GM19099 (cell line): ENCODE data around the gene RAI1.

Experiments used
- POLR2A ChIP-seq: IDR thresholded peaks from 3 replicates; pipeline ENCODE4 v1.6.1; 2011; ENCODE audit warnings: low read depth; ENCODE audit not compliant: insufficient read length; ENCODE audit errors: extremely low read depth

RAI1 gene, protein sequence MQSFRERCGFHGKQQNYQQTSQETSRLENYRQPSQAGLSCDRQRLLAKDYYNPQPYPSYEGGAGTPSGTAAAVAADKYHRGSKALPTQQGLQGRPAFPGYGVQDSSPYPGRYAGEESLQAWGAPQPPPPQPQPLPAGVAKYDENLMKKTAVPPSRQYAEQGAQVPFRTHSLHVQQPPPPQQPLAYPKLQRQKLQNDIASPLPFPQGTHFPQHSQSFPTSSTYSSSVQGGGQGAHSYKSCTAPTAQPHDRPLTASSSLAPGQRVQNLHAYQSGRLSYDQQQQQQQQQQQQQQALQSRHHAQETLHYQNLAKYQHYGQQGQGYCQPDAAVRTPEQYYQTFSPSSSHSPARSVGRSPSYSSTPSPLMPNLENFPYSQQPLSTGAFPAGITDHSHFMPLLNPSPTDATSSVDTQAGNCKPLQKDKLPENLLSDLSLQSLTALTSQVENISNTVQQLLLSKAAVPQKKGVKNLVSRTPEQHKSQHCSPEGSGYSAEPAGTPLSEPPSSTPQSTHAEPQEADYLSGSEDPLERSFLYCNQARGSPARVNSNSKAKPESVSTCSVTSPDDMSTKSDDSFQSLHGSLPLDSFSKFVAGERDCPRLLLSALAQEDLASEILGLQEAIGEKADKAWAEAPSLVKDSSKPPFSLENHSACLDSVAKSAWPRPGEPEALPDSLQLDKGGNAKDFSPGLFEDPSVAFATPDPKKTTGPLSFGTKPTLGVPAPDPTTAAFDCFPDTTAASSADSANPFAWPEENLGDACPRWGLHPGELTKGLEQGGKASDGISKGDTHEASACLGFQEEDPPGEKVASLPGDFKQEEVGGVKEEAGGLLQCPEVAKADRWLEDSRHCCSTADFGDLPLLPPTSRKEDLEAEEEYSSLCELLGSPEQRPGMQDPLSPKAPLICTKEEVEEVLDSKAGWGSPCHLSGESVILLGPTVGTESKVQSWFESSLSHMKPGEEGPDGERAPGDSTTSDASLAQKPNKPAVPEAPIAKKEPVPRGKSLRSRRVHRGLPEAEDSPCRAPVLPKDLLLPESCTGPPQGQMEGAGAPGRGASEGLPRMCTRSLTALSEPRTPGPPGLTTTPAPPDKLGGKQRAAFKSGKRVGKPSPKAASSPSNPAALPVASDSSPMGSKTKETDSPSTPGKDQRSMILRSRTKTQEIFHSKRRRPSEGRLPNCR (N-terminal part only)

DNA sequence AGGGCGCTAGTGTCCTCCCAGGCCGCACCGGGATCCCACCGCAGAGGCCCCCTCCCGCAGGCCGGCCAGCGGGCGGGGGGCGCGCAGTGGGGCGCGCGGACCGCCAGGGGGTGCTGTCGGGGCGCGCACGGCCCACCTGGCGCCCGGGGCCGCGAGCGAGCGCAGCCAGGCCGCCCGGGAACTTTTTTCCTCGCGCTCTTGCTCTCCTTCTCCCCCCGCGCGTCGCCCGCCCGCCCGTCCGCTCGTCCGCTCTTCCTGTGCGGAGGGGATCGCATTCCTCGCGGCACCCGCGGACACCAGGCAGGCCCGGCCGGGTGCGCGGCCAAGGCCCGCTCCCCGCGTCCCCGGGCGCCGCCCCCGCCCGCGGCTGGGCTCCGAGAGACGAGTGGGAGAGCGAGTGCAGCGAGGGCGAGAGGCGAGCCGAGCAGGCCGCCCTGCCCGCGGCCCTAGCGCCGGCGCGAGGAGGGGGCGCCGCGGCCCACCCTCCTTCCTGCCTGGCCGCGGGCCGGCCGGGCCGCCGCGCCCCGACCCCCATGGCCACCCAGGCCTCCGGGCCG is at the start of gene RAI1:
TSS of gene RAI1 (plus strand) at position 272 of the 557 bp plus-strand sequence. CDS start 111,491 bp downstream, outside the sequence.
- TF ChIP-seq POLR2A, result peak; percentile 46

DNA sequence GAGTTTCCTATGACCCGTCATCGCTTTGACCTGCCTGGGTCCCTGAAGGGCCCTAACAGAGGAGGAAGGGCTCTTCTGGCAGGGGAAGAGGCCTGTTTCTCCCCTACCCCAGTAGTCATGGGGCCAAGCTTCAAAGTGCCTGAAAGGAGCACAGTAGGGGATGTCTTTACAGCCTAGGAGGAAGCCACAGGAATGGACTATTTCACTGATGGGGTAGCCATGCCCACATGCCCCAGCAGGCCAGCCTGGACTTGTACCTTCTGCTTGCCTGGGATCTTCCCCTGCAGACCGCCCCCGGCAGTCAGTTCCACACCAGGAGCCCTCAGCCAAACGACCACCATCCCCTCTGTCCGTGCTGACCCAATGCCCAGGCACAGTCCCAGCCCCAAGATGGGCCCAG is 47.9 kb upstream of the RAI1 start:
- no peak for TF ChIP-seq POLR2A

DNA sequence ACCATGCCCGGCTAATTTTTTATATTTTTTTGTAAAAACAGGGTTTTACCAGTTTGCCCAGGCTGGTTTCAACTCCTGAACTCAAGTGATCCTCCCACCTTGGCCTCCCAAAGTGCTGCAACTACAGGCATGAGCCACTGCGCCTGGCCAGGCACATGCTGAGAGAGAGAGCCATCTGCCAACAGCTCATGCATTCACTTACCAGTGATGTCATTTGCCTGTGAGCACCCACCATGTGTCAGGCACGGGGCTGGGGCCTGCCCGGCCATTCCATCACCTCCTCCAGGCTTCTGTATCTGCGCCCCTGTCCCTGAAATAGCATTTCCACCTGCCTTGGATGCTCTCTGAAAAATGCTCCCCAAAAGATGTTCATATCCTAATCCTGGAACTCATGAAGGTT is 46.1 kb upstream of the RAI1 start:
- no peak for TF ChIP-seq POLR2A

DNA sequence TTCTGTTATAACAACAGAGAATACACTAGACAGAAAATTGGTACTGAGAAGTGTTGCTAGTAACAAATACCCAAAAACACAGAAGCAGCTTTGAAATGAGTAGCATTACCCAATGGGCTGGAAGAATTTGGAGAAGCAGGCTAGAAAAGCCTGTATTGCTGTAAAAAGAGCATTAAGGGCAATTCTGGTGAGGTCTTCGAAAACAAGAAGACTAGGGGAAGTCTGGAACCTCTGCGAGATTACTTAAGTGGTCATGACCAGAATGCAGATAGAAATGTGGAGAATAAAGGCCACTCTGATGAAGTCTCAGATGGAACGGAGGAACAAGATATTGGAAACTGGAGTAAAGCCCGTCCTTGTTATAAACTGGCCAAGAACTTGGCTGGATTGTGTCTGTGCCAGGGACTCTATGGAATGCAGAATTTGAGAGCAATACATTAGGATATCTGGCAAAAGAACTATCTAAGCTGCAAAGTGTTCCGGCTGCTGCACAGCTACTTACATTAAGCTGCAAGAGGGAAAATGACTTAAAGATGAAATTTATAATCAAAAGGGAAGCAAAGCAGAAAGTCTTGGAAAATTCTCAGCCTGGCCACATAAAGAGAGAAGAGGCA is 44.9 kb upstream of the RAI1 start:
- no peak for TF ChIP-seq POLR2A

DNA sequence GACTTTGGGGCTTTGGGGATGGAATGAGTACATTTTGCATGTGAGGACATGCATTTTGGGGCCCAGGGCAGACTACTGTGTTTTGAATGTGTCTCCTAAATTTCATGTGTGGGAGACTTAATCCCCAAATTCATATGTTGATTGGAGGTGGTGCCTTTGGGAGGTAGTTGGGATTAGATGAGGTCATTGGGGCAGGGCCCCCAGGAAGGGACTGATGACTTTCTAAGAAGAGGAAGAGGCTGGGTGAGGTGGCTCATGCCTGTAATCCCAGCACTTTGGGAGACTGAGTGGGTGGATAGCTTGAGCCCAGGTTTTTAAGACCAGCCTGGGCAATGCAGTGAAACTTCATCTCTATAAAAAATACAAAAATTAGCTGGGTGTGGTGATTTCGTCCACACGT is 42.8 kb upstream of the RAI1 start:
- no peak for TF ChIP-seq POLR2A

DNA sequence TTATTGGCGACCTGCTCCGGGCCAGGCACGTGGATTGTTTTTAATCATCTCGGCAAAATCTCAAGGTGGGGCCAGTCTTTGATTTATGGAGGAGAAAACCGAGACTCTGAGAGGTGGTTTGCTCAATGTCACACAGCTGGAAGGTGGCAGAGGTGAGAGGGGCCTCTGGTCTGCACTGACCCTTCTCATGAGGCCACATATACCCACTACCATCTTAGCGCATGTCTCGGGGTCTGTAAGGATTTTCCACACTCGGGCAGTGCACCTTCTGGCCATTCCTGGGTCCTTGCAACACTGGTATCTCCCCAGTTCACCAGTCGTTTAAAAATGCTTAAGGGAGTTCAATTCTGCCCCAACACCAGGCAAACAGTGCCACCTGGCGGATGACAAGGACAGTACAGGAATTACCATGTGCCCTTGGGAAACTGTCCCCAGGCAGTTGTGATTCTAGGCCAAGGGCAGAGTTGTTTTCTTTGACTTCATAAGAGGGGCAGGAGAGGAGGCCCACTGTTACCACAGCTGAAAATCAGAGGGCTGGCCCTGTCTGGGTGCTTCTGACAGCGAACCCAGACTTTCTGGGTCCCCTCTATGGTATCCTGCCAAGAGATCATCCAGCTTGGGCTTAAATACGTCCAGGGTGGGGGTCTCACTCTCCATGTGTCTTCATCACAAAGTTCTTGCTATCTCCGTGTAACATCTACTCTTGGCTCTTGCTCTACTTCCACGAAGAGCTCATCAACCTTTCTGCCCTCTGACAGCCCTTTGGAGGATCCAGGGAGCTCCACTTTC is 39.4 kb upstream of the RAI1 start:
- no peak for TF ChIP-seq POLR2A

DNA sequence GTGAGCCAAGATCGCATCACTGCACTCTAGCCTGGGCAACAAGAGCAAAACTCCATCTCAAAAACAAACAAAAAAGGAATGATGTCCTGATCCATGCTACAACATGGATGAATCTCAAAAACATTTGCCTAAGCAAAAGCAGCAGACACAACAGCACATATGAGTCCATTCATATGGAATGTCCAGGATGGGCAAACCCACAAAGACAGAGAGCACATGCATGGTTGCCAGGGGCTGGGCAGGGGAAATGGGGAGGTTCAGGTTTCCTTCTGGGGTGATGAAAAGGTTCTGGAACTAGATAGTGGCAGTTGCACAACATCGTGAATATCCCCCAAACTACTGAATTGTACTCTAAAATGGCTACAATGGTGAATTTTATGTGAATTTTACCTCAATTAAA is 35.3 kb upstream of the RAI1 start:
- no peak for TF ChIP-seq POLR2A

DNA sequence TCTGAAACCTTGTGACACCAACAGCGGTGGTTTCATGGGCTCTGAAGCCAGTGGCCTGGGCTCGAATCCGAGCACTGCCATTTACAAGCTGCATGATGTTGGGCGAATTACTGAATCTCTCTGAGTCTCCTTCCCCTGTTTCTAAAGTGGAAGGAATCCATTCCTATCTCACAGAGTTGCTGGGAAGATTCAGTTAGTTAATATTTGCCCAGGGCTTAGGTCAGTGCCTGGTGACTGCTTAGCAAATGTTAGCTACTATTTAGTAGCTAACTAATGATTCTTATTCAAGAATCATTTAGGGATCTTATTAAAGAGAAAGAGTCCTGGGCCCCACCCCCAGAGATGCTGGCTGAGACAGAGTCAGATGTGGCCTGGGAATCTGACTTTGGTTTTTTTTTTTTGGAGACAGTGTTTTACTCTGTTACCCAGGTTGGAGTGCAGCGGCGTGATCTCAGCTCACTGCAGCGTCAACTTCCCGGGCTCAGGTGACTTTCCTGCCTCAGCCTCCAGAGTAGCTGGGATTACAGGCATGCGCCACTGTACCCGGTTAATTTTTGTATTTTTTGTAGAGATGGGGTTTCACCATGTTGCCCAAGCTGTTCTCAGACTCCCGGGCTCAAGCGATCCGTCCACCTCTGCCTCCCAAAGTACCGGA is 33.6 kb upstream of the RAI1 start:
- no peak for TF ChIP-seq POLR2A

DNA sequence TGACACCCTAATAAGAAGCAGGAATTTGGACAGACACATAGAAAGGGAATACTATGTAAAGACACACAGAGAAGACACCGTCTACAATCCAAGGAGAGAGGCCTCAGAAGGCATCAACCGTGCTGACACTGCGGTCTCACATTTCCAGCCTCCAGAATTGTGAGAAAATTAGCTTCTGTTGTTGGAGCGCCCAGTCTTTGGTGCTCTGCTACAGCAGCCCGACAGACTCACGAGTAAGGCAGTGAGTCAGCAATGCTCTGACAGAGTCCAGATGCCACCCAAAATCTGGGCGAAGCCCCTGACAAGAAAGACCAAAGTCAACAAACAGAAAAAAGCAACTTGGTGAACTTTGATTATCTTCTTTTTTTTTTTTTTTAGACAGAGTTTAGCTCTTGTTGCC is 32.5 kb upstream of the RAI1 start:
- no peak for TF ChIP-seq POLR2A

DNA sequence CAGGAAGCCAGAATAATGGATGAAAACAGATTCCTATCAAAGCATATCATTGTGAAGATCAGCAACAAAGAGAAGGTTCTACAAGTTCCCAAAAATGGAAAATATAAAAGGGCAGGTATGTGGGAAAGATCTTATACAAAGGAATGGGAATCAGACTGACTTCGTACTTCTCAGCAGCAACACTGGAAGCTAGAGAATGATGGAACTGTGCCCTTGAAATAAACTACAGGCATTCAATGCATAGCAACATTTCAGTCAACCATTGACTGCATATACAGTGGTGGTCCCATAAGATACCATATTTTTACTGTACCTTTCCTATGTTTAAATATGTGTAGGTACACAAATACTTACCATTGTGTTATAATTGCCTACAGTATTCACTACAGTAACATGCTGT is 30.3 kb upstream of the RAI1 start:
- TF ChIP-seq POLR2A, result no peak

DNA sequence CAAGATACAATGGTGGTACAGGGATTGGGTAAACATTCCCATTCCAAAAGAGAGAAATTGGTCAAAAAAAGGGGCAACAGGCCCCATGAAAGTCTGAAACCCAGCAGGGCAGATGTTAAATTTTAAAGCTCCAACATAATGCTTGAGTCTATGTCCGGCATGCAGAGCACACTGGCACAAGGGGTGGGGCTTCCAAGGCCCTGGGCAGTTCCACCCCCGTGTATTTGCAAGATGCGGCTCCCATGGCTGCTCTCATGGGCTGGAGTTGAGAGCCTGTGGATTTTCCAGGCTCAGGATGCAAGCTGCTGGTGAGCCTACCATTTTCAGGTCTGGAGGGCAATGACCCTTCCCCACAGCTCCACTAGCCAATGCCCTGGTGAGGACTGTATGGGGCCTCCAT is 27.9 kb upstream of the RAI1 start:
- TF ChIP-seq POLR2A, result no peak

DNA sequence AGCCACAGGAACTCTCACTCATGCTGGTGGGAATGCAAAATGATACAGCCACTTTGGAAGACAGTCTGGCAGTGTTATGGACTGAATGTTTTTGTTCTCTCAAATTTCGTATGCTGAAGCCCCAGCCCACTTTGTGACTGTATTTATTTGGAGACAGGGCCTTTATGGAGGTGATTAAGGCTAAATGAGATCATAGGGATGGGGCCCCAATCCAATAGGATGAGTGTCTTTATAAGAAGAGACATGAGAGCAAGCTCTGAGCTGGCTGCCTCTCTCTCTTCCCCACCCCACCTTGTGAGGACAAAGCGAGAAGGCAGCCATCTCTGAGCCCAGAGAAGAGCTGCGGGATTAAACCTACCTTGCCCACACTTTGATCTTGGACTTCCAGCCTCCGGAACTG is 21.9 kb upstream of the RAI1 start:
- TF ChIP-seq POLR2A, result no peak

DNA sequence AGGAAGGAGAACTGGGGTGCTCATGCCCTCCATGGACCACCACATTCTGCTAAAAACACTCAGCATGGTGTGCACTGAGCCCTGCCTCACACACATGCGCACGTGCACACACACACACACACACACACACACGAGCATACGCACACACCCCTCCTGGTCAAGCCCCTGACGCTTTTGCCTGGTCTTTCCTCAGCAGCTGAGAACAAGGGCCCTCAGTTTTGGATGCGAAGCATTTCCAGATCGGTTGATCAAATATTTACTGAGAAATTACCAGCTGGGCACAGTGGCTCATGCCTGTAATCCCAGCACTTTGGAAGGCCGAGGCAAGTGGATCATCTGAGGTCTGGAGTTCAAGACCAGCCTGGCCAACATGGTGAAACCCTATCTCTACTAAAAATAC is 20.1 kb upstream of the RAI1 start:
- TF ChIP-seq POLR2A, result no peak
